Hippocampal formation (tissue), 2 donors: ENCODE data around the gene CCDC28A.
"Not testable (repeated sequence)": the region's sequence is repeated elsewhere in the genome, so short reads cannot be mapped to it uniquely, and the experiment has no call there.

Source experiments
- DNase-seq, 2 donors: peaks; one replicate each; lab custom pipeline; 2025; lab: John Stamatoyannopoulos, UW

Gene CCDC28A

GRCh38 chr6:138773177-138774091 lies at the start of gene CCDC28A:
CCDC28A (plus strand) TSS chr6:138773769; CDS start chr6:138776121, 2,352 bp downstream.
- peak; percentile 95 to 98 for DNase-seq

GRCh38 chr6:138724015-138724414 lies 49.6 kb upstream of the CCDC28A start:
- DNase-seq = peak in 1 of 2 donors; percentile 2

DNA sequence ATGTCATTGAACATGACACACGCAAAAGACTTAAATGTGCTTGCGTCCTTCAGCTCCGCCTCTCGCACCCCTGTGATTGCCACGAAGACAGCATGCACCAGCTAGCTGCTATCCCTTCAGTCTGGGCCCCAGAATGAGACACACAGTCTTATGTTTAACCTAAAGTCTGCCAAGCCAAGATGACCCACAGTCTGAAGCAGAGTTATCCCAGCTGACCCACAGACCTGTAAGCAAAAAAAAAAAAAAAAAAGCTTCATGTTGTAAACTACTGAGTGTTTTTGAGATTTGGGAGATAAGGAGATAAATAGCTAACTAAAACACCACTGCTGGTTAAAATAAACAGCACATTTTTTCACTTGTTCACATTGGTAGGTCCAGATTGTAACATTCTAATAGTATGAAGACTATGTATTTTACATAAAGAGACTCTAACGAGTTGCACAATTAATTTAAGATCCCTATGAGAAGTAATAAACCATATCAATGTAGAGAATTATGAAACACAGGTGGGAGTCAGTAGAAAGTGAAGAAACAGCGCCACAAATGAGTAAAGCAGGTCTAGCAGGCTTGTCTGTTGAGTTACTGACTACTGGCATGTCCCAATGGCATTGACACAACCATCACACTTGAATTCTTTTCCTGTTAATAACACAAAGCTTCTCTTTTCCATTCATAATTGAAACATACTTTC lies 47.4 kb upstream of the CCDC28A start:
- DNase-seq = no peak

GRCh38 chr6:138726757-138727097 lies 46.8 kb upstream of the CCDC28A start:
- DNase-seq = no peak

DNA sequence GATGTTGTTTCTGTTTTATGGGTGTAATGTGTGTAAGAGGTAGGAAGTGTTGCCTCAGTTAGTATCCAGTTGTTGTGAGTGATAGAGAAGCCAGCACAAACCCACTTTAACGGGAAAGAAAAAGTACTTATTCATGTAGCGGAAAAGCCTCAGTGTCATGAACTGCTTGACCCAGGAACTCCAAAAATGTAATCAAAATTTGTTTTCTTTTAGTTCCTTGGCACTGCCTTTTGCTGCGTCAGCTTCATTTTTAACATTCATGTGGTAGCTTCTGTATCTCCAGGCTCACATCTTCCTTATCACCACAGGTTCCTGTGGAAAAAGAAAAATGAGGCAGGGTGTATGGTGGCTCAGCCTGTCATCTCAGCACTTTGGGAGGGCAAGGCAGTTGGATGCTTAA lies 46.4 kb upstream of the CCDC28A start:
- no peak for DNase-seq

DNA sequence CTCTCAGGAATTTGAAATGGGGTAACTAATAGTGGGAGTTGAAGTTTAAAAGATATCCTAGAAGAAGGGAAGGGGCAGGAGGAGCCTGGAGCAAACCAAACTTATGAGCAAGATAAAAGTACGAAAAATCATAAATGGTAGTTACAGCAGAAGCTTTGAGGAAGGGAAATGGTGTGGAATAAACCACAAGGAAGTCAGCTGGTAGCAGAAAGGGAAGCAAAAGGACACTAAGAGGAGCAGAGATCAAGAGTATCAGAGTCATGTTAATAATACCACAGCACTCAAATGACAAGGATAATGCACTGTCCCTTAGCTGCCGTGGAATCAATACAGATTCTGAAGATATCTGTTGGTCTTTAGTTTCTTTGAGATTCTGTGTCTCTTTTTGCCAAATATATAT lies 44.9 kb upstream of the CCDC28A start:
- DNase-seq = peak in 1 of 2 donors; percentile 7

DNA sequence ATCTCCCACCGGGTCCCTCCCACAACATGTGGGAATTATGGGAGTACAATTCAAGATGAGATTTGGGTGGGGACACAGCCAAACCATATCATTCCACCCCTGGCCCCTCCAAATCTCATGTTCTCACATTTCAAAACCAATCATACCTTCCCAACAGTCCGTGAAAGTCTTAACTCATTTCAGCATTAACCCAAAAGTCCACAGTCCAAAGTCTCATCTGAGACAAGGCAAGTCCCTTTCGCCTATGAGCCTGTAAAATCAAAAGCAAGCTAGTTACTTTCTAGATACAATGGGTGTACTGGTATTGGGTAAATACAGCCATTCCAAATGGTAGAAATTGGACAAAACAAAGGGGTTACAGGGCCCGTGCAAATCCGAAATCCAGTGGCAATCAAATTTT lies 43.5 kb upstream of the CCDC28A start:
- DNase-seq = not testable (repeated sequence)

GRCh38 chr6:138734585-138734984 lies 39.0 kb upstream of the CCDC28A start:
- no peak for DNase-seq

DNA sequence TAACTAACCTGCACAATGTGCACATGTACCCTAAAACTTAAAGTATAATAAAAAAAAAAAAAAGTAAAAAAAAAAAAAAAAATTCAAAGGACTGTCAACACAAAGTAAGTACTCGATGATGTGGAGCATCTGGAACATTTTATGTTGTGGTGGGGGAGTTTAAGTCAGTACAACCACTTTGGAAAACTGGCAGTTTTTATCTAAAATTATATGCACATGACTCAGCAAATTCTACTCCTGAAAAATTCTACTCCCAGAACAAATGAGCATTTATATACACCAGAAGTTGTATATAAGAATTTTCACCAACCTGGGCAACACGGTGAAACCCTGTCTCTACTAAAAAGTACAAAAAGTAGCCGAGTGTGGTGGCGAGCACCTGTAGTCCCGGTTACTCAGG lies 36.9 kb upstream of the CCDC28A start:
- no peak for DNase-seq

GRCh38 chr6:138752017-138752416 lies 21.6 kb upstream of the CCDC28A start:
- DNase-seq = no peak

DNA sequence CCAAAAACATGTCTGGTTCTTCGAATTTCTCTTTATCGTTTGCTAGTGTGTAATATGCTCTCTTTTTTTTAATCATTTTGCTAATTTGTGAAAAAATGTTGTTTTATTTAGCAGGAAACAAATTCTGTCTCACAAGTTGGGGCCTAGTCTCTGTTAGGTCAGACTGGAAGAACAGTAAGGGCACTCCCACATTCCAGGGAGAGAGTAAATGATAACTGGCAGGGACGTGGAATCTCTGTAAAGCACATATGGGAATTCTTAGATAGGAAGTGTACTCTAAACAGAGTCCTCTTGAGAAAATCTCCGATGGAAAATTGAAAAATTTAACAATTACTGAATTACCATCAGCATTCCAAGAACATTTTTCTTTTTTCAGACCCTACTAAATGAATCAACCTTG lies 16.4 kb upstream of the CCDC28A start:
- no peak for DNase-seq

DNA sequence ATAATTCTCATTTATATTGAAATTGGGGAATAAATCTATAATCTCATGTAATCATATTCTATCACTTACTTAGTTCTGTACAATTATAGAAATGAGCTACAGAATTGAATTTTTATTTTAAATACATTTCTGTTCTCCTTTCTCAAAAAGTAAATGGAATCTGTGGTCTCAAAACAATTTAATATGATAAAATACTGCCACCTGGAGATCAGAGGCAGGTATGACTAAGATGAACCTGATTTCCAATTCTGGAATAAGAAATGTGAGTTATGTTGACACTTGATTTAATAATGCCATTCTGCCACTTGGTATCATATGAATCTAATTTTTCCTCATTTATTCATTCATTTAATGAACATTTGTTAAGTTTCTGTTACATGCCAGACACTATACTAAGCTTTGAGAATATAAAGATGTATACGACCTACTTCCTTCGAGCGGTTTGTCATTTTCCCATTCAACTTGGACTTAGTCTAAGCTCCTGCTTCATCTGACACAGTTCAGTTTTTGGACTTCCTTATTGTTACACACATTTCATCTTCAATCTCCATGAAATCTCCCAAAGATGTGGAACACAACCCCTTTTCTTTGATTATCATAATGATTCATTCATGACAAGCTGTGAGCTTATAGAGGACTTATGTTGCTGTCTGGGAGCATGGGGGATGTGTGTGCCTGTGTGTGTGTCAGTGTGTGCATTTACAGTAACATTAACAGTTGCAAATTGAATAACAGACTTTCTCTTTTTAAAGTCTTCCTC lies 7.5 kb upstream of the CCDC28A start:
- DNase-seq = peak in 1 of 2 donors; percentile 62

DNA sequence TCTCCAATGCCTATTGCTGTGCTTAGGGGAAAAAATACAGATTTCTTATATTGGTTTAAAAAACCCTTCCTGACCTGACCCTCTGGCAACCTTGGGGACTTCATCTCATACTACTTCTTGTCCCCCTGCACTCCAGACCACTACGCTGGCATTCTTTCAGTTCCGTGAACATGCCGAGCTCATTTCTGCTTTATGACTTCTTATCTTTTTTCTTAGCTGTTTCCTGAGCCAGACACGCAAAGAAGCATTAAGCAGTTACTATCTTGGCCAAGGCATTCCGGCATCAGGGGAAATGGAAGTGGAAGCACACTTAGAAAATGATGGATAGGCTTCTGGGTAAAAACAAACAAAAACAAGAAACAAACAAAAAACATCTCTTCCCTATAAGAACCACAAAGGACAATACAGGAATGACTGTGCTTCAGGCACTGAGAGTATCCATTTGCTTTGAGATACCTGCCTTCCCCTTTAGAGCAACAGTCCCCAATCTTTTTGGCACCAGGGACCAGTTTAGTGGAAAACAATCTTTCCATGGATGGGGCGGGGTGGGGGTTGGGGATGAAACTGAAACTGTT lies 4.4 kb upstream of the CCDC28A start:
- DNase-seq = no peak

DNA sequence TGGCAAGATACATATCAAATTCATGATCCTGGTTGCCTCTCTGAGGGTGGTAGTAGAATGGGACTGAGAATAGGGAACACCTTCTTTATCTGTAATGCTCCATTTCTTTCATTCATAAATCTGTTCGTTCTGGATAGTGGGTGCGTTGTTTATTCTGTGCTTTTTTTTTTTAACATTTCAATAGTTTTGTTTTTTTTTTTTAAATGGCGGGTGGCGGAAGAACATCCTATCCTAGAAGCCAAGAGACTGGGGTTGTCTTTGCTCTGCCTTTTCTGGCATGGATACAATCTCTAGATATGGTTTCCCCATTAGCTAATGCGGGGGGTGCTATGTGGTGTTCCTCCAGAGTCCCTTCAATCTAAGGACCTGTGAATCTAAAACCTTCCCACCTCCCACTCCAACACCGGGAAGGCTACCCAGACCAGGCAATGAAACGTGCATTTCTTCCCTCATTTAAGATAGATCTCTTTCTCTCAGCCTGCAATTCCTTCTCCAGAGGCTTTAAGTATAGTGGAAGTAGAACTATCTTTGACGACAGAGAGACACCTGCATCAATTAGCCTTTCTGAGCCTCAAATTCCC lies 883 bp upstream of the CCDC28A start:
- no peak for DNase-seq

DNA sequence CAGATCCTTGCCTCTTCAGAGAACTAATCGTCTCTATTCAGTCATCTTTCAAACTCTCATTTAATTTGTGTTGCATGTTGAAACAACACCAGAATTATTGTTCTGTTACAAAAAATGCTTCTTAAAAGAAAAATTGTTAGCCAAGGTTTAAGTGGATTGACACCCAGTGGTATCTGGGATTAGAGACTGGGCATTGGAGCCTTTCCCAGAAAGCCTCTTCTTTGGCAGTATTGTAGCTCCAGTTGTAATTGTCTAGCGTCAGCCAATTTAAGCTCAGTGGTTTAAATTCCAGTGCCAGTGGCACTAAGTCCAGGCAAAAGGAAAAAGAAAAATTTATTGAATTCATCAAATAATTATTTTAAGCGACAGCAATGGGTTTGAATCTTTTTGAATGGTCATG lies 801 bp downstream of the CCDC28A start:
- DNase-seq = peak in 1 of 2 donors; percentile 45

- DNase-seq = no peak
Observed at GRCh38 chr6:138776659-138777058, 3.1 kb downstream of the CCDC28A start.

DNA sequence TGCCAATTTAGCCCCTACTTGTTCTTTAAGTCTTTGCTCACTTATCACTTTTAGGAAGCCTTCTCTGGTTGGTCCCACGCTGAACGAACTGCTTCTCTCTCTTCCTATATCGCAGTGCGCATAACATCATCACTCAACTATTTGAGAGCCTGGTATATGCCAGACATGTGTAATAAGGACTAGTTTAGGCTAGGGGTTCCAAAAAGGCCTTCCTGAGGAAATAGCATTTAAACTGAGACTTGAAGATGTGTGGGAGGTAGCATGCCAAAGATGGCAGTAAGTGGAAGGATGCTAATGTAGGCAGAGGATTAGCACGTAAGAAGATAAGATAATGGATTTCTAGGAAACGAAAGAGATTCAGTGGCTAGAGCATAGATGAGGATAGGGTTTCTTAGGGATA lies 4.8 kb downstream of the CCDC28A start:
- no peak for DNase-seq

- DNase-seq = no peak
Observed at GRCh38 chr6:138782243-138782642, 8.7 kb downstream of the CCDC28A start.

DNA sequence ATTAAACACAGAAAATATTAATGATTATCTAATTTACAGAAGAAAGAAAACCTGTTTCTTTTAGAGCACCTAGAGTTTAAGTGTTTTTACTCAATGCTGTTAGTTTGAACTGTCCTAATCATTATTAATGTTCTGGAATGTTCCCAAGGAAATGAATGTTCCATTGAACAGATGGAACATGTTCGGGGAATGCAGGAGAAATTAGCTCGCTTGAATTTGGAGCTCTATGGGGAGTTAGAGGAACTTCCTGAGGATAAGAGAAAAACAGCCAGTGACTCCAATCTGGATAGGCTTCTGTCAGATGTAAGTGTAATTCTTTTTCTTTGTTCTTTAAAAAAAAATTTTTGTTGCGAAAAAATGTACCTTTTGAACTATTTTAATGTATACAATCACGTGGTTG lies 11.5 kb downstream of the CCDC28A start:
- no peak for DNase-seq

- peak in 1 of 2 donors; percentile 49 for DNase-seq
Observed at GRCh38 chr6:138785980-138786379, 12.4 kb downstream of the CCDC28A start.

- no peak for DNase-seq
Observed at GRCh38 chr6:138787138-138787537, 13.6 kb downstream of the CCDC28A start.
